ENCODE data around the gene CHKB. TPM values are rescaled to one million over a fixed set of nuclear protein-coding genes. Genes with fewer than 3 reads are reported as not detected.

CHKB gene
- total and polyA plus RNA-seq, 2 of the 8 experiments (the other 6 are each of a cell fraction or from before 2014, with no cell fraction given): 27.9 to 42.2 TPM

GRCh38 chr22:50569896-50570535, 12.6 kb downstream of the CHKB start:
- no peak overlapping the region for H3K27ac ChIP-seq (ENCODE audit: low read depth, low read length)
- no peaks in the 10 kb centered on the region for H3K23me2 ChIP-seq (ENCODE audit: low read depth, low read length)
- peaks cover 4 to 19% of the 10 kb centered on the region in 2 experiments for H4K20me1 ChIP-seq (replicated peaks in 1 of 2; ENCODE audit: control insufficient read depth in 1 of 2, insufficient read depth in 2 of 2, low read length in 2 of 2)
- H3K14ac ChIP-seq (ENCODE audit: insufficient read length): no peak overlapping the region
- H3K79me1 ChIP-seq (ENCODE audit: low read depth, low read length): no peaks in the 10 kb centered on the region
- no peak overlapping the region for H3K56ac ChIP-seq (replicated peaks; ENCODE audit: insufficient read length, low read depth, low read length)
- H2BK12ac ChIP-seq (ENCODE audit: low read depth, low read length): no peak overlapping the region
- H2BK20ac ChIP-seq (ENCODE audit: low read length): no peak overlapping the region
- FAIRE-seq (no peak), DNase-seq (ENCODE audit: low read depth in 1 of 2, low spot score in 2 of 2) (no peak)
- H2BK5ac ChIP-seq (ENCODE audit: low read depth, low read length): no peak overlapping the region
- H3K4ac ChIP-seq (replicated peaks; ENCODE audit: insufficient read length, low read depth, low read length): no peak overlapping the region
- WGBS, 2 experiments (ENCODE audit: extremely low coverage in 1 of 2, insufficient coverage in 1 of 2, insufficient read length in 1 of 2, insufficient replicate concordance in 2 of 2, low coverage in 1 of 2, low lambda C conversion rate in 2 of 2, missing lambda C conversion rate in 1 of 2): 87% methylated on average over 12 of the region's 13 CpGs; no CpG with 5 or more reads in 1 of the 2 experiments
- ChIA-PET POLR2A (ENCODE audit: partially characterized antibody) (interaction anchor here (0.6 to 2.5 kb wide), 3 partner anchors 9 to 83 kb away, joined by 3 to 8 read pairs (median 3); partner anchors contain the start of gene CPT1B), CTCF (ENCODE audit: partially characterized antibody) (interaction anchor here (0.6 to 2.3 kb wide), 3 partner anchors 126 to 161 kb away, joined by 3 to 7 read pairs (median 4); no protein-coding TSS in a partner anchor)
- no peaks in the 10 kb centered on the region for H3K4me1 ChIP-seq (replicated peaks in 1 of 4; ENCODE audit: control insufficient read depth in 3 of 4, insufficient read depth in 4 of 4, low read length in 3 of 4)
- no peak overlapping the region for H2AFZ ChIP-seq (ENCODE audit: low read length)
- H3K36me3 ChIP-seq (ENCODE audit: control insufficient read depth in 2 of 4, insufficient read depth in 4 of 4, low read length in 3 of 4): peaks cover 12 to 38% (median 29%) of the 10 kb centered on the region in 4 experiments; a peak in 7 of 8 replicates
- no peak overlapping the region for H4K91ac ChIP-seq (replicated peaks; ENCODE audit: insufficient read length, low read length)
- no peak overlapping the region for H2BK120ac ChIP-seq (replicated peaks; ENCODE audit: low read depth, low read length)
- H3K9ac ChIP-seq (replicated peaks in 1 of 4; ENCODE audit: extremely low read depth in 1 of 4, low read depth in 3 of 4, low read length in 3 of 4): no peak overlapping the region
- no peak overlapping the region for H2AK5ac ChIP-seq (ENCODE audit: low read depth, low read length)
- H3K23ac ChIP-seq (ENCODE audit: insufficient read length): no peak overlapping the region
- H3K79me2 ChIP-seq (ENCODE audit: control insufficient read depth in 1 of 2, insufficient read depth in 2 of 2, low read length in 2 of 2): no peaks in the 10 kb centered on the region
- no peaks in the 10 kb centered on the region for H3K27me3 ChIP-seq (replicated peaks in 1 of 4; ENCODE audit: control insufficient read depth in 3 of 4, extremely low read depth in 1 of 4, insufficient read depth in 3 of 4, low read length in 3 of 4)
- no peaks in the 10 kb centered on the region for H3K9me3 ChIP-seq (ENCODE audit: insufficient read depth in 2 of 2, low read depth in 1 of 2, low read length in 1 of 2)
- no peak overlapping the region for H4K5ac ChIP-seq (ENCODE audit: insufficient read length, low read depth, low read length)
- H3K4me3 ChIP-seq (ENCODE audit: extremely low read depth in 1 of 4, insufficient read depth in 2 of 4, low read depth in 3 of 4, low read length in 4 of 4): no peak overlapping the region
- H4K8ac ChIP-seq (ENCODE audit: extremely low read depth, insufficient read depth, low read length): no peak overlapping the region
- H3K18ac ChIP-seq (ENCODE audit: extremely low read depth, low read length): no peak overlapping the region
- no peak overlapping the region for H2BK15ac ChIP-seq (ENCODE audit: low read length)
- no peak overlapping the region for H3K4me2 ChIP-seq (ENCODE audit: insufficient read depth in 1 of 2, low read depth in 2 of 2, low read length in 2 of 2)
- TF ChIP-seq USF2 (IDR thresholded peaks at IDR 0.05; ENCODE audit: low read length): no peak
- no peak for TF ChIP-seq ASH2L (IDR thresholded peaks at IDR 0.05; ENCODE audit: low read length)
- TF ChIP-seq MAX (IDR thresholded peaks at IDR 0.05): no peak
- TF ChIP-seq ATF2 (IDR thresholded peaks at IDR 0.05; ENCODE audit: low read length): no peak
- no peak for TF ChIP-seq POU5F1 (IDR thresholded peaks at IDR 0.05; ENCODE audit: low read depth, low read length)
- TF ChIP-seq BRCA1 (IDR thresholded peaks at IDR 0.05; ENCODE audit: low read depth, low read length): no peak
- no peak for TF ChIP-seq CBX5 (IDR thresholded peaks at IDR 0.05; ENCODE audit: low read depth, low read length)
- no peak for TF ChIP-seq GABPA (IDR thresholded peaks at IDR 0.05; ENCODE audit: borderline replicate concordance, insufficient read depth, low read length)
- TF ChIP-seq RXRA (IDR thresholded peaks at IDR 0.05; ENCODE audit: insufficient read depth, low read depth, low read length): no peak
- no peak for TF ChIP-seq RBBP5 (IDR thresholded peaks at IDR 0.05; ENCODE audit: borderline replicate concordance, low read depth, low read length)
